Measurements from ENCODE around the gene RRBP1. TPM values are rescaled to one million over a fixed set of nuclear protein-coding genes. Genes with fewer than 3 reads are reported as not detected.

Gene RRBP1
- total and polyA plus RNA-seq, 2 donors (not counting 3 experiments of a cell fraction or from before 2014, with no cell fraction given) = 50.3 to 236 TPM

DNA sequence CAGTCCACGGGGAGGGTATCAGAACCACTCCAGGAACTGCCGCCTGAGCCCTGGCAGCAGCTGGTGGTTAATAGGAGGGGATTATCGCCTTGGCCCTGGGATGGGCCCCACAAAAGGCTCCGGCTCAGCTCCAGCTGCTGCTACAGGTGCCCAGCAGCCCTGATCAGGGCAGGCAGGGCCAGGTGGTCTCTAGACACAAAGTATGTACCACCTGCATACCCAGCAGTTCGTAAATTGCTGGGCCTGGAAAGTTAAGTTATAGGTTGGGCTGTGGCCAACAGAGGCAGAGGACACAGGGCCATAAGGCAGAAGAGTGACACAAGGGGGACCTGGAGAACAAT lies 35.1 kb downstream of the RRBP1 start:
- POLR2A ChIA-PET = no interaction called here
- no peak overlapping the region for H3K4me2 ChIP-seq (ENCODE audit: insufficient read depth, low read length)

More for the DNA sequence above, 35.1 kb downstream of the RRBP1 start:
- Histone ChIP-seq H3K36me3 (ENCODE audit: control insufficient read depth in 2 of 2, extremely low read depth in 1 of 2, insufficient read depth in 2 of 2, low read length in 2 of 2) (peaks cover 0 to 17% of the 10 kb centered on the region in 2 experiments), H3K9ac (replicated peaks; ENCODE audit: extremely low read depth, insufficient read depth, low read length) (no peak overlapping the region), H3K4me3 (replicated peaks in 1 of 3; ENCODE audit: insufficient read depth in 1 of 3, low read depth in 1 of 3, low read length in 3 of 3) (no peak overlapping the region), H3K9me3 (replicated peaks; ENCODE audit: control insufficient read depth, insufficient read depth, low read length) (no peaks in the 10 kb centered on the region), H2AFZ (ENCODE audit: low read depth, low read length) (no peak overlapping the region), H3K9me1 (replicated peaks; ENCODE audit: control insufficient read depth, extremely low read depth, insufficient read depth, low read length) (no peaks in the 10 kb centered on the region), H3K79me2 (ENCODE audit: control insufficient read depth, insufficient read depth, low read length) (peaks cover 63% of the 10 kb centered on the region), H3K27ac (ENCODE audit: insufficient read depth, low read depth, low read length) (no peak overlapping the region), H3K27me3 (ENCODE audit: control insufficient read depth in 2 of 2, insufficient read depth in 2 of 2, low read length in 2 of 2) (no peaks in the 10 kb centered on the region), H4K20me1 (replicated peaks; ENCODE audit: control insufficient read depth, extremely low read depth, insufficient read depth, low read length) (no peaks in the 10 kb centered on the region), H3K4me1 (ENCODE audit: control insufficient read depth, extremely low read depth, insufficient read depth, low read length) (peaks cover 11% of the 10 kb centered on the region)
- CTCF ChIA-PET = interaction anchor here (1.5 to 2.2 kb wide), 3 partner anchors 8 to 35 kb away, joined by 4 to 8 read pairs (median 8); partner anchors contain the start of gene RRBP1
- TF ChIP-seq GATA2 (IDR thresholded peaks at IDR 0.05; ENCODE audit: insufficient read depth, insufficient read length, low read depth, low read length) = no peak
- TF ChIP-seq, protein P1, sequence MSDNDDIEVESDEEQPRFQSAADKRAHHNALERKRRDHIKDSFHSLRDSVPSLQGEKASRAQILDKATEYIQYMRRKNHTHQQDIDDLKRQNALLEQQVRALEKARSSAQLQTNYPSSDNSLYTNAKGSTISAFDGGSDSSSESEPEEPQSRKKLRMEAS (IDR thresholded peaks at IDR 0.05; ENCODE audit: insufficient read depth, insufficient read length) = no peak
- TF ChIP-seq, protein P2, sequence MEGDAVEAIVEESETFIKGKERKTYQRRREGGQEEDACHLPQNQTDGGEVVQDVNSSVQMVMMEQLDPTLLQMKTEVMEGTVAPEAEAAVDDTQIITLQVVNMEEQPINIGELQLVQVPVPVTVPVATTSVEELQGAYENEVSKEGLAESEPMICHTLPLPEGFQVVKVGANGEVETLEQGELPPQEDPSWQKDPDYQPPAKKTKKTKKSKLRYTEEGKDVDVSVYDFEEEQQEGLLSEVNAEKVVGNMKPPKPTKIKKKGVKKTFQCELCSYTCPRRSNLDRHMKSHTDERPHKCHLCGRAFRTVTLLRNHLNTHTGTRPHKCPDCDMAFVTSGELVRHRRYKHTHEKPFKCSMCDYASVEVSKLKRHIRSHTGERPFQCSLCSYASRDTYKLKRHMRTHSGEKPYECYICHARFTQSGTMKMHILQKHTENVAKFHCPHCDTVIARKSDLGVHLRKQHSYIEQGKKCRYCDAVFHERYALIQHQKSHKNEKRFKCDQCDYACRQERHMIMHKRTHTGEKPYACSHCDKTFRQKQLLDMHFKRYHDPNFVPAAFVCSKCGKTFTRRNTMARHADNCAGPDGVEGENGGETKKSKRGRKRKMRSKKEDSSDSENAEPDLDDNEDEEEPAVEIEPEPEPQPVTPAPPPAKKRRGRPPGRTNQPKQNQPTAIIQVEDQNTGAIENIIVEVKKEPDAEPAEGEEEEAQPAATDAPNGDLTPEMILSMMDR (IDR thresholded peaks at IDR 0.05; ENCODE audit: extremely low read depth in 1 of 2, insufficient read depth in 1 of 2, low read depth in 1 of 2, low read length in 2 of 2) = no peak
- TF ChIP-seq POLR2AphosphoS5 (IDR thresholded peaks at IDR 0.05; ENCODE audit: insufficient read depth, low read depth, low read length) = no peak
- no peak for TF ChIP-seq EZH2 (IDR thresholded peaks at IDR 0.05; ENCODE audit: borderline replicate concordance, low read depth, low read length, severe bottlenecking)
- no peak for TF ChIP-seq FOS (IDR thresholded peaks at IDR 0.05; ENCODE audit: borderline replicate concordance, insufficient read depth, low read length)
- no peak for TF ChIP-seq JUN (IDR thresholded peaks at IDR 0.05; ENCODE audit: borderline replicate concordance, insufficient read depth, insufficient read length, low read depth)
- no peak for TF ChIP-seq MYC (IDR thresholded peaks at IDR 0.05; ENCODE audit: low read depth, low read length)
- TF ChIP-seq POLR2A (IDR thresholded peaks at IDR 0.05; ENCODE audit: low read depth, low read length) = no peak
- dilution Hi-C loops (cut with MboI; ENCODE audit: extremely low pct_ligation_motif_present, low sequenced_read_pairs) (no loop called here), intact Hi-C loops (cut with micrococcal nuclease) (no loop called here)
- no peak for DNase-seq (ENCODE audit: low read depth, low spot score)
- no TSS peak for BruUV-seq (replicated peaks)
- no peak for FAIRE-seq
